ENCODE data around the gene RAB31.

RAB31 gene

GRCh38 chr18:9726936-9727335 lies 18.8 kb downstream of the RAB31 start:
- Histone ChIP-seq H3K36me3 (ENCODE audit: control insufficient read depth in 2 of 2, insufficient read depth in 1 of 2, low read length in 2 of 2) (peaks cover 0 to 21% of the 10 kb centered on the region in 2 experiments; a peak in 2 of 3 replicates), H3K4me3 (ENCODE audit: low read depth, low read length) (no peak overlapping the region), H3K9me3 (ENCODE audit: control insufficient read depth, insufficient read depth, low read depth, low read length) (no peaks in the 10 kb centered on the region), H3K27ac (ENCODE audit: extremely low read depth, low read depth, low read length) (no peak overlapping the region), H3K4me1 (ENCODE audit: control insufficient read depth, insufficient read depth, low read length) (no peaks in the 10 kb centered on the region)
- ChIA-PET POLR2A (no interaction called here), CTCF (interaction anchor here (0.9 kb wide), 1 partner anchor 129 kb away, joined by 3 read pairs; no protein-coding TSS in a partner anchor)
- no peak for TF ChIP-seq ZNF692 (tag by site-specific recombination; IDR thresholded peaks at IDR 0.05)
- no peak for TF ChIP-seq ZBTB44 (tag by site-specific recombination; IDR thresholded peaks at IDR 0.05)
- TF ChIP-seq ZNF146 (tag by site-specific recombination; IDR thresholded peaks at IDR 0.05), result no peak
- no peak for TF ChIP-seq ZNF629 (tag by site-specific recombination; IDR thresholded peaks at IDR 0.05)
- TF ChIP-seq ZNF423 (tag by site-specific recombination; IDR thresholded peaks at IDR 0.05), result no peak
- no peak for TF ChIP-seq ZBTB20 (tag by site-specific recombination; IDR thresholded peaks at IDR 0.05)
- TF ChIP-seq PRDM4 (tag by site-specific recombination; IDR thresholded peaks at IDR 0.05), result no peak
- TF ChIP-seq GLI4 (tag by site-specific recombination; IDR thresholded peaks at IDR 0.05), result no peak
- TF ChIP-seq TCF7L2 (IDR thresholded peaks at IDR 0.05; ENCODE audit: borderline replicate concordance, low read depth, low read length), result no peak
- no peak for TF ChIP-seq ZFP37 (tag by site-specific recombination; IDR thresholded peaks at IDR 0.05)
- TF ChIP-seq ZNF777 (tag by site-specific recombination; IDR thresholded peaks at IDR 0.05; ENCODE audit: borderline replicate concordance), result no peak
- TF ChIP-seq ZNF677 (tag by site-specific recombination; IDR thresholded peaks at IDR 0.05), result no peak
- TF ChIP-seq ZNF398 (tag by site-specific recombination; IDR thresholded peaks at IDR 0.05), result no peak

- Histone ChIP-seq H3K9me3 (ENCODE audit: control insufficient read depth, insufficient read depth, low read depth, low read length) (no peaks in the 10 kb centered on the region), H3K36me3 (ENCODE audit: control insufficient read depth in 2 of 2, insufficient read depth in 1 of 2, low read length in 2 of 2) (peaks cover 0 to 15% of the 10 kb centered on the region in 2 experiments; a peak in 1 of 3 replicates), H3K4me3 (ENCODE audit: low read depth, low read length) (no peak overlapping the region), H3K27ac (ENCODE audit: extremely low read depth, low read depth, low read length) (no peak overlapping the region), H3K4me1 (ENCODE audit: control insufficient read depth, insufficient read depth, low read length) (no peaks in the 10 kb centered on the region)
- ChIA-PET POLR2A (interaction anchor here (0.5 kb wide), 1 partner anchor 314 kb away, joined by 3 read pairs; no protein-coding TSS in a partner anchor), CTCF (no interaction called here)
- TF ChIP-seq ZNF629 (tag by site-specific recombination; IDR thresholded peaks at IDR 0.05), result no peak
- no peak for TF ChIP-seq TRIM28 (IDR thresholded peaks at IDR 0.05; ENCODE audit: borderline replicate concordance, low read length)
- no peak for TF ChIP-seq ZNF202 (tag by site-specific recombination; IDR thresholded peaks at IDR 0.05; ENCODE audit: borderline replicate concordance)
- TF ChIP-seq MZF1 (tag by site-specific recombination; IDR thresholded peaks at IDR 0.05; ENCODE audit: borderline replicate concordance), result no peak
- no peak for TF ChIP-seq ZNF175 (tag by site-specific recombination; IDR thresholded peaks at IDR 0.05)
- no peak for TF ChIP-seq KLF1 (tag by site-specific recombination; IDR thresholded peaks at IDR 0.05)
- no peak for TF ChIP-seq ZNF530 (tag by site-specific recombination; IDR thresholded peaks at IDR 0.05; ENCODE audit: low read depth)
- no peak for TF ChIP-seq BCL6B (tag by site-specific recombination; IDR thresholded peaks at IDR 0.05)
- no peak for TF ChIP-seq ZBTB6 (tag by site-specific recombination; IDR thresholded peaks at IDR 0.05)
- no peak for TF ChIP-seq ZNF132 (tag by site-specific recombination; IDR thresholded peaks at IDR 0.05; ENCODE audit: borderline replicate concordance)
- no peak for TF ChIP-seq ZBTB8A (tag by site-specific recombination; IDR thresholded peaks at IDR 0.05)
Measured at GRCh38 chr18:9730786-9731185, 22.7 kb downstream of the RAB31 start.
